ENCODE data around the gene PAQR4. TPM values are rescaled to one million over a fixed set of nuclear protein-coding genes. Genes with fewer than 3 reads are reported as not detected.
A peak's percentile ranks its signal among the peaks of the same experiment; 100 is the strongest.

Gene PAQR4
- total and polyA plus RNA-seq, 8 donors, result 9.5 to 20.1 (median 15.4) TPM

DNA sequence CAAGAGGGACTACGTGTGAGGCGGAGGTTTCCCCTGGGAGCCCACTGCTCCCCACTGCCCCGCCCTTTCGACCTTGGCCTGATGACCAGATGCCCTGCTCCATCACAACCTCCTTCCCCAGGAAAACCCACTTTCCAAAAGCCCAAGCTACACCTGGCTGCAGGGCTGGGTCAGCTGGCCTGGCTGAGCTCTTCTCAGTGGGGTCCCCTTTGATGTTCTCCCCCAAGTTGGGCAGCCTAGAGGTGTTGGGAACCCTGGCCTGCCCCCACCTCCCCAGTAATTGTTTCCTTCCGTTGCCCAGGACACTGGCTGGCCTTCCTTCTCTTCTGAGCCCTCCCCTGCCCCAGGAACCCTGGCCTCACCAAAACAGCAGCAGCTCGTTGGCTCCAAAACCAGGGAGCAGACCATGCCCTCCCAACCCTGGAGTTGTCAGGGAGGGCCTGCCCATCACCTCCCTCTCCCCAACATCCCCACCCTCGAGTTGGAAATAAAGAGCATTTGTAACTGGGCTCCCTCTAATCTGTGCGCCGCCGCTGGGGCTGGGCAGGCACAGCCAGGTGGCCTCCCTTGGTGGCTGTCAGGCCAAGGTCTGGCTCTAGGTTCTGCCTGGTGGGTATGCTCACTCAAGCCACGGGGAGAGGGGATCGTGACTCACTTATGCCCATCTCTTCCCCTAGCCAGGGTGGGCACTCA is 45.0 kb downstream of the PAQR4 start:
- intact Hi-C loops (cut with DNase I), result no loop called here
- DNase-seq, result no peak
- Histone ChIP-seq H3K4me1 (peaks cover 3 to 29% of the 10 kb centered on the region in 2 donors), H3K9me3 (no peaks in the 10 kb centered on the region), H3K27ac (no peak overlapping the region), H3K4me3 (no peak overlapping the region), H3K27me3 (peaks cover 17 to 86% of the 10 kb centered on the region in 2 donors), H3K36me3 (no peaks in the 10 kb centered on the region)
- ATAC-seq, result no peak
- no peak for TF ChIP-seq CTCF (IDR thresholded peaks at IDR 0.05)

- Histone ChIP-seq H3K36me3 (no peaks in the 10 kb centered on the region), H3K27ac (no peak overlapping the region), H3K9me3 (no peaks in the 10 kb centered on the region), H3K4me3 (no peak overlapping the region), H3K27me3 (peaks cover 17 to 77% of the 10 kb centered on the region in 2 donors), H3K4me1 (peaks cover 6 to 28% of the 10 kb centered on the region in 2 donors)
- ATAC-seq (no peak), DNase-seq (no peak)
- intact Hi-C loops (cut with DNase I), result no loop called here
- TF ChIP-seq CTCF (IDR thresholded peaks at IDR 0.05), result no peak
These were observed 45.8 kb downstream of the PAQR4 start for GRCh38 chr16:3014971-3015370.

DNA sequence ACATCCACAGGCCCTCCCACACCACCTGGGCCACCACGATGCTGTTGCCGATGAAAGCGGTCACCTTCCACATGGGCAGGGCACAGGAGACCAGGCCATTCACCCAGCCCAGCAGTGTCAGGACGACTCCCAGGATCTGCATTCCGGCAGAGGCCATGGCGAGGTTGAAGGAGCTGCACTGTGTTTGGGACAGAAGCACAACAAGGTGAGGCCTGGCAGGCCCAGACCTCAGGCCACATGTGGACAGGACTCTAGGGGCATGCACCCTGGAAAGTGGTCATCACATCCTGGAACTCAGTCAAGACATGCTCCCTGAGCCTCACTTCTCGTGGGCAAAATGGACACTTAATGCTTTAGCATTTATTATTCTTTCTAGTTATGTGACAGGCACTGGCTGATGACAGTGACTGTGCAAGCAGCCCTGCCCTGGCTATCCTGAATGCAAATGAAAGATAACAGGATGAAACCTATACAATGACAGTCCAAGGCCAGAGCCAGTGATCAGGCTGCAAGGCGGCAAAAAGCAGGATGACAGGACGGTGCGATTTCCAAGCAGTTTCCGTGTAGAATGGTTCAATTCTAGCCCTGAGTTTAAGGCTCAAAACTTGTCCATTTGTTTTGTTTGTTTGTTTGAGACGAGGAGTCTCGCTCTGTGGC is 46.8 kb downstream of the PAQR4 start:
- no peak overlapping the region for H3K4me3 ChIP-seq
- intact Hi-C loops (cut with DNase I), result no loop called here
- H3K4me1 ChIP-seq, result peaks cover 6 to 26% of the 10 kb centered on the region in 2 donors
- no peaks in the 10 kb centered on the region for H3K9me3 ChIP-seq
- ATAC-seq (no peak), DNase-seq (no peak)
- TF ChIP-seq CTCF (IDR thresholded peaks at IDR 0.05), result no peak
- H3K36me3 ChIP-seq, result no peaks in the 10 kb centered on the region
- peaks cover 17 to 70% of the 10 kb centered on the region in 2 donors for H3K27me3 ChIP-seq
- no peak overlapping the region for H3K27ac ChIP-seq

DNA sequence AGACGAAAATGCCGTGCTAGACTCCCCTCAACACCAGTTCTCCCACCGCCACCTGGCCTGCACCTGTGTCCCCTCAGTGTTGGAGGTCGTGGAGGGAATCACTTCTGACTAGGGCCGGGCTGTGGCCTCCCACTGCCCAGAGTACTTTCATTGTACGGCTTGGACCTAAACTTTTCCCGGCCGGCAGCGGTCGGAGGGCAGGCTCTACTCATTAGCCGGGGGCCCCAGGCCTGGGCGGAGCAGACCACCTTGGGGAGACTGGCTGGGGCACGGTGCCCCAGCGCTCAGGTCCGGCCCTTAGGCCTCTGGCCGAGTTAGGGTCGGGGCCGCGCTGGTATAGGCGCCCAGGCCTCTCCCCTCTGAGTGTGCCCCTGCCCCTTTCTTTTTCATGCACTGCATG is 48.2 kb downstream of the PAQR4 start:
- Histone ChIP-seq H3K27me3 (peaks cover 10 to 56% of the 10 kb centered on the region in 2 donors), H3K36me3 (peaks cover 0 to 5% of the 10 kb centered on the region in 2 donors), H3K4me3 (no peak overlapping the region), H3K4me1 (peaks cover 17 to 37% of the 10 kb centered on the region in 2 donors), H3K27ac (no peak overlapping the region), H3K9me3 (no peaks in the 10 kb centered on the region)
- ATAC-seq (no peak), DNase-seq (no peak)
- intact Hi-C loops (cut with DNase I), result no loop called here
- no peak for TF ChIP-seq CTCF (IDR thresholded peaks at IDR 0.05)

DNA sequence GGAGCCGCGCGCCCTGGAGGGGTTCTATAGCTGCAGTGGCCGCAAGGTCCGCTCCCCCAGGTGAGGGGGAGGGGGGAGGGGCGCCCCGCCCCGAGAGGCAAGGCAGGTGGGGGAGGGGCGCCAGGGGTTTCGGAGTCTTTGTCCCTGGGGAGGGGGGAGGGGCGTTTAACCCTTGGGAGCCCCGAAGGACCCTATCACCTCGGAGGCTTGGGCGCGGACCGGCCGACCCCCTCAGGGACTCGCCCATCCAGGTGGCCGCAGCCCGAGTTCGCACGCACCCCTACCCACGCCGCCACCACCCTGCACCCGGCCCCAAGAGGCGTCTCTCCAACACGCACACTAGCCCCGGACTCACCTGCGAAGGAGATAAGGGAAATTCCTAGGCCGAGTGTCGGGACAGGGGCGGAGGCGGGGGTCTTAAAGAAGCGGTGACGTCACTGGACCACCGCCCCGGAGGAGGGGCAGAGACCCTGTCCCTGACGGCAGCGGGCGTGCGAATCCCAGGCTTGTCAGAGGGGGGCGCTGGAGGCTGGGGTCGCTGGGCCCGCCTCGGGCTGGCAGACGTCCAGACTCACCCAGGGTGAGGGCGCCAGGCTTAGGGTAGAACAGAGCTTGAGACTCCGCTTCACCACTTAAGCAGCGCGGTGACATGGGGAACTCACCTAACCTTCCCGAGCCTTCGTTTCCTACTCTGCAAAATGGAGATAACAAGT is 48.8 kb downstream of the PAQR4 start, which contains the start of gene CLDN6:
CLDN6 (minus strand) TSS at position 390 of the 713 bp plus-strand sequence. CDS start 2,162 bp downstream, outside the sequence.
- Histone ChIP-seq H3K9me3 (no peaks in the 10 kb centered on the region), H3K27ac (no peak within 1 kb of the TSS), H3K4me1 (peaks cover 23 to 38% of the 10 kb centered on the region in 2 donors), H3K4me3 (no peak within 1 kb of the TSS), H3K27me3 (peaks cover 9 to 50% of the 10 kb centered on the region in 2 donors), H3K36me3 (peaks cover 0 to 5% of the 10 kb centered on the region in 2 donors)
- peak in 1 of 4 donors; percentile 85 for DNase-seq
- intact Hi-C loops (cut with DNase I), result no loop called here
- no peak for TF ChIP-seq CTCF (IDR thresholded peaks at IDR 0.05)
- no peak for ATAC-seq
